Common myeloid progenitor, CD34-positive (primary cell): ENCODE data around the gene GNB2.
"Not testable (repeated sequence)": the region's sequence is repeated elsewhere in the genome, so short reads cannot be mapped to it uniquely, and the experiment has no call there.

Experiments used
- CTCF ChIA-PET: fragments of 350-600 bp; sonication (Branson Sonifier 250); formaldehyde crosslinking; loops from one replicate; lab custom pipeline; 2021; ENCODE audit warnings: antibody characterized with exemption; lab: Charles Lee
- POLR2A ChIA-PET: fragments of 350-600 bp; sonication (Branson Sonifier 250); formaldehyde crosslinking; loops from one replicate; lab custom pipeline; 2021; ENCODE audit warnings: antibody characterized with exemption; lab: Charles Lee
- DNase-seq, 3 donors: peaks; one replicate each; pipeline versions ENCODE4 v3.0.0 to v3.0.0-alpha.2; 2013
- H3K27ac ChIP-seq, 2 experiments: 1 replicate in 1 of 2; 2 replicates in 1 of 2; pipeline ENCODE4 v1.7.0; 2013; ENCODE audit warnings: inconsistent platforms in 2 of 2, low read length in 2 of 2, mild to moderate bottlenecking in 2 of 2, low read depth in 1 of 2, moderate library complexity in 1 of 2; ENCODE audit not compliant: severe bottlenecking in 2 of 2, insufficient read depth in 1 of 2, poor library complexity in 1 of 2
- H3K27me3 ChIP-seq, 5 experiments: replicated peaks in 2 of 5; 1 replicate in 3 of 5; 2 replicates in 2 of 5; pipeline versions ENCODE4 v1.6.1 to v1.7.0; 2013; ENCODE audit warnings: low read length in 4 of 5, mild to moderate bottlenecking in 2 of 5, moderate library complexity in 2 of 5, inconsistent platforms in 1 of 5; ENCODE audit not compliant: insufficient read depth in 5 of 5, control insufficient read depth in 4 of 5
- H3K36me3 ChIP-seq, 4 experiments: 1 replicate in 2 of 4; 2 replicates in 2 of 4; pipeline versions ENCODE4 v1.6.1 to v1.7.0; 2013; ENCODE audit warnings: low read length in 3 of 4, control low read depth in 1 of 4, mild to moderate bottlenecking in 1 of 4; ENCODE audit not compliant: control insufficient read depth in 4 of 4, insufficient read depth in 4 of 4
- H3K4me1 ChIP-seq, 4 experiments: 1 replicate in 3 of 4; 2 replicates in 1 of 4; pipeline versions ENCODE4 v1.6.1 to v1.7.1; 2013; ENCODE audit warnings: low read length in 3 of 4, mild to moderate bottlenecking in 3 of 4, control low read depth in 1 of 4, inconsistent platforms in 1 of 4, moderate library complexity in 1 of 4; ENCODE audit not compliant: control insufficient read depth in 4 of 4, insufficient read depth in 4 of 4; ENCODE audit errors: control extremely low read depth in 1 of 4
- H3K4me3 ChIP-seq, 7 experiments: 1 replicate in 4 of 7; 2 replicates in 3 of 7; pipeline versions ENCODE4 v1.5.1 to v1.7.0; 2013; ENCODE audit warnings: mild to moderate bottlenecking in 7 of 7, low read length in 6 of 7, moderate library complexity in 6 of 7, inconsistent platforms in 2 of 7, low read depth in 2 of 7, control low read depth in 1 of 7; ENCODE audit not compliant: insufficient read depth in 4 of 7, control insufficient read depth in 1 of 7; ENCODE audit errors: extremely low read depth in 1 of 7
- H3K9me3 ChIP-seq, 5 experiments: 1 replicate in 4 of 5; 2 replicates in 1 of 5; pipeline versions ENCODE4 v1.6.1 to v1.7.1; 2013; ENCODE audit warnings: low read length in 4 of 5, mild to moderate bottlenecking in 2 of 5, inconsistent platforms in 1 of 5, low read depth in 1 of 5, moderate library complexity in 1 of 5; ENCODE audit not compliant: control insufficient read depth in 4 of 5, insufficient read depth in 2 of 5; ENCODE audit errors: control extremely low read depth in 1 of 5
- WGBS: methylation state at CpG from one replicate; pipeline ENCODE4 v1.1.5; 2013; ENCODE audit not compliant: insufficient coverage; 5-methylcytosine and 5-hydroxymethylcytosine counted together

Gene GNB2

GRCh38 chr7:100711369-100711768 lies 37.8 kb downstream of the GNB2 start:
- DNase-seq, result no peak
- ChIA-PET POLR2A (no interaction called here), CTCF (interaction anchor here (0.7 to 2.5 kb wide), 4 partner anchors 14 to 139 kb away, joined by 3 to 11 read pairs (median 3); no protein-coding TSS in a partner anchor)
- 94% methylated on average over 11 of the region's 11 CpGs for WGBS
- H3K36me3 ChIP-seq, result peaks cover 0 to 11% (median 1%) of the 10 kb centered on the region in 4 experiments
- H3K4me1 ChIP-seq, result peaks cover 0 to 12% (median 8%) of the 10 kb centered on the region in 4 experiments
- H3K27ac ChIP-seq, result no peak overlapping the region
- H3K9me3 ChIP-seq, result no peaks in the 10 kb centered on the region
- H3K27me3 ChIP-seq, result no peaks in the 10 kb centered on the region
- no peak overlapping the region for H3K4me3 ChIP-seq

- Histone ChIP-seq H3K4me1 (no peaks in the 10 kb centered on the region), H3K9me3 (peaks cover 0 to 12% (median 4%) of the 10 kb centered on the region in 5 experiments), H3K36me3 (no peaks in the 10 kb centered on the region), H3K4me3 (no peak overlapping the region), H3K27ac (no peak overlapping the region), H3K27me3 (peaks cover 0 to 14% (median 4%) of the 10 kb centered on the region in 5 experiments)
- 93% methylated on average over 5 of the region's 8 CpGs for WGBS
- ChIA-PET CTCF (interaction anchor here (1.1 to 1.2 kb wide), 2 partner anchors 9 to 16 kb away, joined by 3 to 4 read pairs; partner anchors contain the start of gene POP7), POLR2A (interaction anchor here (0.5 kb wide), 1 partner anchor 564 kb away, joined by 3 read pairs; no protein-coding TSS in a partner anchor)
- DNase-seq, result no peak
Observed at GRCh38 chr7:100714725-100715124, 41.2 kb downstream of the GNB2 start.

GRCh38 chr7:100717073-100717472 lies 43.5 kb downstream of the GNB2 start:
- peaks cover 0 to 13% (median 4%) of the 10 kb centered on the region in 5 experiments for H3K9me3 ChIP-seq
- CTCF ChIA-PET, result interaction anchor here (0.6 to 1.7 kb wide), 3 partner anchors 9 to 25 kb away, joined by 3 to 4 read pairs (median 3); no protein-coding TSS in a partner anchor
- WGBS, result 100% methylated on average over 2 of the region's 2 CpGs
- H3K4me1 ChIP-seq, result peaks cover 0 to 14% (median 8%) of the 10 kb centered on the region in 4 experiments
- DNase-seq, POLR2A ChIA-PET, H3K4me3 ChIP-seq, H3K27ac ChIP-seq, H3K36me3 ChIP-seq: not testable (repeated sequence)
- H3K27me3 ChIP-seq, result peaks cover 0 to 37% (median 18%) of the 10 kb centered on the region in 5 experiments

- DNase-seq, result peak; percentile 31 to 68 (median 65)
- 24% methylated on average over 2 of the region's 8 CpGs for WGBS
- no peak overlapping the region for H3K27ac ChIP-seq
- POLR2A ChIA-PET, result no interaction called here
- CTCF ChIA-PET, result interaction anchor here (0.6 to 4.0 kb wide), 8 partner anchors 9 to 133 kb away, joined by 3 to 18 read pairs (median 3); partner anchors contain the start of genes POP7 and SLC12A9
- peaks cover 0 to 13% (median 4%) of the 10 kb centered on the region in 5 experiments for H3K9me3 ChIP-seq
- peak overlapping the region in 3 of 7 experiments; percentile 51 to 60 (median 56) for H3K4me3 ChIP-seq
- peaks cover 0 to 14% (median 8%) of the 10 kb centered on the region in 4 experiments for H3K4me1 ChIP-seq
- H3K36me3 ChIP-seq, result no peaks in the 10 kb centered on the region
- peaks cover 0 to 45% (median 29%) of the 10 kb centered on the region in 5 experiments for H3K27me3 ChIP-seq
Observed at GRCh38 chr7:100719523-100720278, 46.2 kb downstream of the GNB2 start.

- POLR2A ChIA-PET, result no interaction called here
- 0% methylated on average over 11 of the region's 21 CpGs for WGBS
- Histone ChIP-seq H3K4me3 (peak within 1 kb of the TSS in 4 of 7 experiments; percentile 26 to 60 (median 54)), H3K4me1 (peaks cover 0 to 14% (median 8%) of the 10 kb centered on the region in 4 experiments), H3K9me3 (peaks cover 0 to 13% (median 4%) of the 10 kb centered on the region in 5 experiments), H3K27ac (no peak within 1 kb of the TSS), H3K27me3 (peaks cover 0 to 45% (median 29%) of the 10 kb centered on the region in 5 experiments), H3K36me3 (no peaks in the 10 kb centered on the region)
- DNase-seq, result no peak
- CTCF ChIA-PET, result interaction anchor here (0.7 to 4.0 kb wide), 7 partner anchors 9 to 132 kb away, joined by 3 to 18 read pairs (median 3); partner anchors contain the start of genes POP7 and SLC12A9
Observed at GRCh38 chr7:100720279-100720670, 46.7 kb downstream of the GNB2 start, which contains the start of gene EPO. TSS of gene EPO (plus strand) at chr7:100720468. CDS start at chr7:100720981, 513 bp downstream.

GRCh38 chr7:100720671-100721504 lies 47.3 kb downstream of the GNB2 start:
- Histone ChIP-seq H3K9me3 (peaks cover 0 to 13% (median 4%) of the 10 kb centered on the region in 5 experiments), H3K36me3 (no peaks in the 10 kb centered on the region), H3K27me3 (peaks cover 0 to 50% (median 29%) of the 10 kb centered on the region in 5 experiments), H3K4me1 (peaks cover 0 to 14% (median 8%) of the 10 kb centered on the region in 4 experiments), H3K27ac (no peak overlapping the region), H3K4me3 (peak overlapping the region in 2 of 7 experiments; percentile 51 to 60)
- ChIA-PET CTCF (interaction anchor here (0.7 to 4.0 kb wide), 9 partner anchors 8 to 131 kb away, joined by 3 to 18 read pairs (median 3); partner anchors contain the start of genes POP7 and SLC12A9), POLR2A (no interaction called here)
- 3% methylated on average over 47 of the region's 56 CpGs for WGBS
- DNase-seq, result no peak
